ENCODE results near the gene GNAS.

DNA sequence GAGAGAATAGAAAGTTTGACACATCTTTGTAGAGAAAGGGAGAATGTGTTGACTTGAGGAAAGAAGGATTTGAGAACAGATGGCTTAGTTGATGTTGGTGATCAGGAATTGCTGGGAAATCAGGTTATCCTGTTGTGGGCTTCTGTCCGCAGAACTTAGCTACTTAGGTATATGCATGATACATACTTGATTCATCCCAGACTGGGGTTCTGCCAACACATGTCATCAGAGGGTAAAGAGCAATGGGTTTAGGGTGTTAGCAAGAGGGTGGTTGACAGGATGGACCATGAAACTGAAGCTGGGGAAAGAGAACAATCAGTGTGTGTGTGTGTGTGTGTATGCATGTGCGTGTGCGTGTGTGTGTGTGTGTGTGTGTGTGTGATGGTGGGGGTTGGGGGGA lies 78.0 kb downstream of the GNAS start:
- no peak for TF ChIP-seq FOXK2 (IDR thresholded peaks at IDR 0.05)
- no peak for TF ChIP-seq FOXM1 (IDR thresholded peaks at IDR 0.05; ENCODE audit: borderline replicate concordance)
- no peak for TF ChIP-seq HDGF (IDR thresholded peaks at IDR 0.05; ENCODE audit: borderline replicate concordance)
